T-helper 1 cell treated with Interleukin-12 subunit alpha and Interleukin-12 subunit beta and Interleukin-4 antibody, amounts not matched to agents 30 μg/mL and 1 μg/mL, for 36 hours (primary cell): ENCODE measurements around the gene HIGD1A.

Experiments
- H3K27ac Mint-ChIP-seq: one replicate; pipeline ENCODE4 v1.8.0; 2021; ENCODE audit warnings: mild to moderate bottlenecking, mixed read lengths
- H3K27me3 Mint-ChIP-seq: one replicate; pipeline ENCODE4 v1.8.0; 2021; ENCODE audit warnings: low read depth, mixed read lengths
- H3K36me3 Mint-ChIP-seq: one replicate; pipeline ENCODE4 v1.8.0; 2021; ENCODE audit warnings: low read depth, mixed read lengths
- H3K4me1 Mint-ChIP-seq: one replicate; pipeline ENCODE4 v1.8.0; 2021; ENCODE audit warnings: low read depth, mixed read lengths
- H3K4me3 Mint-ChIP-seq: one replicate; pipeline ENCODE4 v1.8.0; 2021; ENCODE audit warnings: mild to moderate bottlenecking, moderate library complexity, mixed read lengths
- H3K9me3 Mint-ChIP-seq: one replicate; pipeline ENCODE4 v1.8.0; 2021; ENCODE audit warnings: mixed read lengths

Gene HIGD1A

GRCh38 chr3:42764115-42764514, 40.2 kb downstream of the HIGD1A start:
- H3K4me3 Mint-ChIP-seq, result no peak overlapping the region
- no peaks in the 10 kb centered on the region for H3K4me1 Mint-ChIP-seq
- H3K9me3 Mint-ChIP-seq, result no peaks in the 10 kb centered on the region
- no peak overlapping the region for H3K27ac Mint-ChIP-seq
- peaks cover 25% of the 10 kb centered on the region for H3K27me3 Mint-ChIP-seq
- no peaks in the 10 kb centered on the region for H3K36me3 Mint-ChIP-seq

DNA sequence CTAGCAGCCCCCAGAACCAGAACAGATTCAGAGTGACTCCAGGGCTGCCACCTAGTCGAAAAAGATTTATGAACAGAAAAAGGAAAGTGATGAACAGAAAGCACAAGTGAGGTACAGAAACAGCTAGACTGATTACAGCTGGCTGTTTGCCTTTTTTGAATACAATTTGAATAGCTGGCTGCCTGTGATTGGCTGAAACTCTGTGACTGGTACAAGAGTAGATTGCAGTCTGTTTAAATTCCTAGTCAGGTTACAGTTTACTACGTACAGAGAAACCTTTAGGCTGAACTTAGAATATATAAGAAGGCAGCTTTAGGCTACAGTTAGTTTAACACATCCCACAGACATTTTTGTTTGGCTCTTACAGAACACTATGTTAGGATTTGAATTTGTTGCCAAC, 41.3 kb downstream of the HIGD1A start:
- Mint-ChIP-seq H3K27me3 (peaks cover 34% of the 10 kb centered on the region), H3K27ac (no peak overlapping the region), H3K4me3 (no peak overlapping the region), H3K4me1 (no peaks in the 10 kb centered on the region), H3K36me3 (no peaks in the 10 kb centered on the region), H3K9me3 (no peaks in the 10 kb centered on the region)

- Mint-ChIP-seq H3K36me3 (no peaks in the 10 kb centered on the region), H3K9me3 (no peaks in the 10 kb centered on the region), H3K4me3 (no peak overlapping the region), H3K27me3 (peaks cover 30% of the 10 kb centered on the region), H3K27ac (no peak overlapping the region), H3K4me1 (no peaks in the 10 kb centered on the region)
Measured at GRCh38 chr3:42762046-42762724, 42.1 kb downstream of the HIGD1A start.

DNA sequence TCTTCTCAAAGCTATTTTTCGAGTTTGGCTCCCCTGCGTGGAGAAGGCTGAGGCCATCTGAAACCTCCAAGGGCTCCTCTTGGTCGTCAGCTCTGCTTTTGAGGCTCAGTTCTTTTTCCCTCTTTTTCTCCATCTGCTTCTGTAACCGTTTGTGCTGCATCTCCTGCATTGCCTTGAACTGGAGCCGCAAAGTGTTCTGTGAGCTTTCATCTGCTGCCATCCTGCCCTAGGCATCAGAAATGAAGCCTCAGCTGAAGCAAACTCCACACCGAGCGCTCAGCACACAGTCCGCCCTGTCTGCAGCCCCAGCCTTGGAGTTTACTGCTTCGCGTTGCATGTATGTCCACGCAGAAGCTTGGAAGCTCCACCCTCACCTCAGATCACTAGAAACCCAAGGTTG, 46.2 kb downstream of the HIGD1A start:
- Mint-ChIP-seq H3K4me3 (no peak overlapping the region), H3K36me3 (no peaks in the 10 kb centered on the region), H3K27ac (no peak overlapping the region), H3K27me3 (peaks cover 25% of the 10 kb centered on the region), H3K4me1 (peaks cover 2% of the 10 kb centered on the region), H3K9me3 (no peaks in the 10 kb centered on the region)

DNA sequence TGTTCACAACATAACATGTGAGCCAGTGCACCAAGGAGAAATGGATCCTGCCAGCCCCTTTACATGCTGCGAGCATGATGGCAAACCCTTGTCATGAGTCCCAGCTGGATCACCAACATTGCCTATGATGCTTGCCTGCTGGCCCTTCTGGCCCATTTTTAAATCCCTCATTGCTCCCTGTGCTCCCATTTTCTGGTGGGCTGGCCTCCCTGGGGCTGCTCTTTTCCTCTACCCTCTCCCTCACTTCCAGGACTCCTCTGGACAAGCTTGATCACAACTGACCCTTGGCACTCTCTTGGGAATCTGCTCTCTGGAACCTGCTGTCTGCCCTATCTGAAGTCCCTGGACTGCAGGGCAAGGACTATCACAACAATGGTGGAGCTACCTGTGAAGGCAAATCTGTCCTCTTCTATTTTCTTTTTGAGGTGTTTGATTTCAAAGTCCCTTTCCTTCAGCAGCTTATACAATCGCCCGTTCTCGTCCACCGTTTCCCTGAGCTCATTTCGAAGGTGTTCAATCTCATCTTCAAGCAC, 47.5 kb downstream of the HIGD1A start:
- Mint-ChIP-seq H3K27ac (no peak overlapping the region), H3K4me3 (no peak overlapping the region)

GRCh38 chr3:42755681-42756578, 48.4 kb downstream of the HIGD1A start:
- H3K36me3 Mint-ChIP-seq, result no peaks in the 10 kb centered on the region
- H3K9me3 Mint-ChIP-seq, result no peaks in the 10 kb centered on the region
- H3K27me3 Mint-ChIP-seq, result peaks cover 21% of the 10 kb centered on the region
- H3K4me3 Mint-ChIP-seq, result no peak overlapping the region
- no peak overlapping the region for H3K27ac Mint-ChIP-seq
- H3K4me1 Mint-ChIP-seq, result peaks cover 2% of the 10 kb centered on the region

More for the DNA sequence above, 47.5 kb downstream of the HIGD1A start:
- H3K27me3 Mint-ChIP-seq, result peaks cover 23% of the 10 kb centered on the region
- H3K9me3 Mint-ChIP-seq, result no peaks in the 10 kb centered on the region
- H3K4me1 Mint-ChIP-seq, result peaks cover 2% of the 10 kb centered on the region
- H3K36me3 Mint-ChIP-seq, result no peaks in the 10 kb centered on the region

DNA sequence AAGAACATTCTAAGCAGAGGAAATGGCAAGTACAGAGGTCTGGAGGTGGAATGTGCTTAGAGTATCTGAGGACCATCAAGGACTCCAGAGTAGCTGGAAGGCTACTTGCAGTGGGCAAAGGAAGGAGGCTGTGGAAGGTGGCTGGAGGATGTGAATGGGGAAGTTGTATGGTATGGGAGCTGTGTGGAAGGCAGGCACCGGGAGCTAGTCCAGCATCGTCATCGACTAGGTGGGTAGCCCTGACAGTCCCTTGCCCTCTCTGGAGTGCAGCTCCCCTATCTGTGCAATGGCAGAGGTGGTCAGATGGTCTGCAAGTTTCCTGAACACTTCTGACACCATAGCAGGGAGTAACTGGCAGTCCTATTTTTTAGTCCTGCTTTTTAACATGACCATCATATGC, 50.5 kb downstream of the HIGD1A start:
- H3K4me1 Mint-ChIP-seq, result peaks cover 5% of the 10 kb centered on the region
- no peaks in the 10 kb centered on the region for H3K9me3 Mint-ChIP-seq
- no peak overlapping the region for H3K27ac Mint-ChIP-seq
- no peak overlapping the region for H3K4me3 Mint-ChIP-seq
- peaks cover 17% of the 10 kb centered on the region for H3K27me3 Mint-ChIP-seq
- no peaks in the 10 kb centered on the region for H3K36me3 Mint-ChIP-seq

DNA sequence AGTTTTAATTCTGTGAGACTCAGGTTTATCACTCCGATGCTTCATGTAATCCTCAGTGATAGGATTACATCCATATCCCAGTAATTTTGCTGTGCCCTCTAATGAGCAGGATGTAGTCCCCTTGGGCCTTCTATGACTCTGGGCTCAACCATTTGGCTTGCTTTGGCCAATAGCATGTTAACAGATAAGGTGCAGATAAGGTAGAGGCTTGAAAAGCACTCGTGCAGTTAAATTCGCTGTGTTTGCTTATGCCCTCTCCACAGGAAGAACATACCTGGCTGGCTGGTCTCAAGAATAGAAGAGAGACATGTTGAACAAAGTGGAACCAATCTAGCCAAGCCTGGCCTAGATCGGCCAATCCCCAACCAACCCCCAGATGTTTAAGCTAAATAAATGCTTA, 51.3 kb downstream of the HIGD1A start:
- Mint-ChIP-seq H3K4me1 (peaks cover 12% of the 10 kb centered on the region), H3K4me3 (no peak overlapping the region), H3K27ac (no peak overlapping the region), H3K9me3 (no peaks in the 10 kb centered on the region), H3K36me3 (no peaks in the 10 kb centered on the region), H3K27me3 (peaks cover 9% of the 10 kb centered on the region)

GRCh38 chr3:42752441-42752840, 51.8 kb downstream of the HIGD1A start:
- peaks cover 8% of the 10 kb centered on the region for H3K27me3 Mint-ChIP-seq
- peaks cover 17% of the 10 kb centered on the region for H3K4me1 Mint-ChIP-seq
- H3K4me3 Mint-ChIP-seq, result no peak overlapping the region
- H3K9me3 Mint-ChIP-seq, result no peaks in the 10 kb centered on the region
- H3K27ac Mint-ChIP-seq, result no peak overlapping the region
- no peaks in the 10 kb centered on the region for H3K36me3 Mint-ChIP-seq

DNA sequence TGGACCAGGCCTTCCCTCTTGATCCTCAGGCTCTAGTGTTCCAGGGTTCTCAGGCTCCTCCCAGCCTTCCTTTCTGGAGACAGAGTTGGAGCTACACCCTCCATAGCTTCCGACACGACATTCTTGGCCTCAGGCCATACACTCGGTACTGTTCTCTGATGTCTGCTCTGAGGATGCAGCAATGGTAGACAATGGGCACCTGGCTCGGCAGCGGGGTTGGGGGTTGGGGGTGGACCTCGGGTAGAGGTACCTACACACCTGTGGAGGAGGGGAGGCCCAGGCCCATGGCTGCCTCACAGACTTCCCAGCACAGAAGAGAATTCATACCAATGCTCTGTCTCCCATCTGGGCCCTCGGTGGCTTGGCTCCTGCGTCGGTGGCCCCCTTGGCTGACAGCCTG, 52.7 kb downstream of the HIGD1A start:
- no peak overlapping the region for H3K27ac Mint-ChIP-seq
- peaks cover 8% of the 10 kb centered on the region for H3K27me3 Mint-ChIP-seq
- no peaks in the 10 kb centered on the region for H3K36me3 Mint-ChIP-seq

GRCh38 chr3:42750834-42751233, 53.5 kb downstream of the HIGD1A start:
- H3K4me3 Mint-ChIP-seq, result no peak overlapping the region
- no peaks in the 10 kb centered on the region for H3K9me3 Mint-ChIP-seq
- peaks cover 20% of the 10 kb centered on the region for H3K4me1 Mint-ChIP-seq
- no peaks in the 10 kb centered on the region for H3K36me3 Mint-ChIP-seq
- no peak overlapping the region for H3K27ac Mint-ChIP-seq
- peaks cover 8% of the 10 kb centered on the region for H3K27me3 Mint-ChIP-seq

More for the DNA sequence above, 52.7 kb downstream of the HIGD1A start:
- no peak overlapping the region for H3K4me3 Mint-ChIP-seq
- peaks cover 20% of the 10 kb centered on the region for H3K4me1 Mint-ChIP-seq
- H3K9me3 Mint-ChIP-seq, result no peaks in the 10 kb centered on the region

GRCh38 chr3:42749753-42750231, 54.5 kb downstream of the HIGD1A start:
- Mint-ChIP-seq H3K36me3 (no peaks in the 10 kb centered on the region), H3K4me1 (peaks cover 17% of the 10 kb centered on the region), H3K9me3 (no peaks in the 10 kb centered on the region), H3K4me3 (no peak overlapping the region), H3K27me3 (peaks cover 8% of the 10 kb centered on the region), H3K27ac (no peak overlapping the region)

DNA sequence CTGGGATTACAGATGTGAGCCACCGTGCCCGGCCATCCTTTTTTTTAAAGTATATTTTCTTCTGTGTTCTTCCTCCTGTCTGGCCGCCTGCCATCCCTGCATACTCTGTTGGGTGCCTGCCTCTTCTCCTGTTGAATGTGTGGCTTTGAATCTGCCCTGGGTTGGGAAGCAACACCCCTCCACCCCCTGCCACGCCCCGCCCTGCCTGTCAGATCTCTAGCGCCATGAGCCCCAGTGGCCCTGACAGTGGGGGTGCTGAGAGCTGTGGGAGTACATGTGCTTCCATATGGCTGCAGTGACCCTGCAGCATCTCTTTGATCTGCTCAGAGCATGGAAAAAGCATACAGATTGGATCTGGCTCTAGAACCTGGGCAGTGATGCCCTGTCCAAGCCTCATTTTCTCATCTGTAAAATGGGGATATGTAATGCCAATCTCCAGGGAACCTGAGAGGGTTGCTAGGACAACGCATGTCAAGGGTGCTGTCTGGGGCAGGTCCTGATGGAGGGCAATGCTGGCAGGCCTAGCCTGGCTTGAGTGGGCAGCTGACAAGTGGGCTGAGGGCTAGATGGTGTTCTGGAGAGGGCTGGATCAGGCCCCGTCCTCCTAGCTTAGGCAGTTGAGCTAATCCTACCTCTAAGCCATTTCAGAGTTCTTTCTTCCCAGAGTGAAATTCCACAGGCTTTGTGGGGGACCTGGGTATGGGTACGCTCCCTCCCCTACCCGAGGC, 55.1 kb downstream of the HIGD1A start:
- no peak overlapping the region for H3K4me3 Mint-ChIP-seq
- peaks cover 7% of the 10 kb centered on the region for H3K27me3 Mint-ChIP-seq
- H3K27ac Mint-ChIP-seq, result peak overlapping the region; percentile 59
- H3K9me3 Mint-ChIP-seq, result no peaks in the 10 kb centered on the region
- H3K4me1 Mint-ChIP-seq, result peaks cover 18% of the 10 kb centered on the region
- no peaks in the 10 kb centered on the region for H3K36me3 Mint-ChIP-seq

DNA sequence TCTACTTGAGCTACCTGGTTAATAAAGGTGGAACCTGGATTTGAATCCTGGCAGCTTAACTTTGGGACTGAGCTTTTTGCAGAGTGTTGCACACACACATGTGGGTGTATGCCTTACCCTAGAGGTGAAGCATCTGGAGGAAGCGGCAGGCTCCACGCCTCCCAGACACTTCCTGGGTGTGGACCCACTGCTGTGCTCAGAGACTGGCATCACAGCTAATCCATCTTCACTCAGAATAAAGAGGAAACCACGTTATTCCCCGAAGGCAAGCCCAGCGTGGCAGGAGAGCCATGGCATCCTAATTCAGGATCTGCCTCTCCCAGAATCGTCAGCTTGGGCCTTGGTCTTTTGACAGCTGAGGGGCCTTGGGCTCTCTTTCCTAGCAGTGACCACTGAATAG, 56.7 kb downstream of the HIGD1A start:
- Mint-ChIP-seq H3K4me3 (no peak overlapping the region), H3K27me3 (no peaks in the 10 kb centered on the region), H3K4me1 (peaks cover 19% of the 10 kb centered on the region), H3K9me3 (no peaks in the 10 kb centered on the region), H3K36me3 (no peaks in the 10 kb centered on the region), H3K27ac (peak overlapping the region; percentile 50)
